Measurements from ENCODE around the gene ZNF503.

The ZNF503 gene

GRCh38 chr10:75353183-75353582 lies 48.4 kb downstream of the ZNF503 start:
- no peak for DNase-seq (ENCODE audit: low spot score)

DNA sequence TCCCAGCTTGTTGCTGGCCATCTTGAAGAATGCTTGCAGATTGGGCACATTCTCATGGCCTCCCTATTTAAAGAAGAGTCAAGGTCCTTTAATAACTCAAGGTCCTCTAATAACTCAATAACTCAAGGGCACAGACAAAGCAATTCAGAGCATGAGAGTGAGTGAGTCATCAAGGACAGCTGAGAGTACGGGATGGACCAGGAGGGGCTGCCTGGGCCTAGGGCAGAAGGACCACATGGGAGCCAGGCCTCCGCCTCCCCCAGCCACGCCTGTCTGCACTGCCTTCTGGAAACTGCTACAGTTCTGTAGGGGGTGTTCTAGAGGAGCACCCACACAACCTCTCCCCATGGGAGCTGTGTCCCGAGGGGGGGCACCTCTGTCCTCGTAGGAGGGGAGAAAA lies 48.9 kb downstream of the ZNF503 start:
- no peak for DNase-seq (ENCODE audit: low spot score)

DNA sequence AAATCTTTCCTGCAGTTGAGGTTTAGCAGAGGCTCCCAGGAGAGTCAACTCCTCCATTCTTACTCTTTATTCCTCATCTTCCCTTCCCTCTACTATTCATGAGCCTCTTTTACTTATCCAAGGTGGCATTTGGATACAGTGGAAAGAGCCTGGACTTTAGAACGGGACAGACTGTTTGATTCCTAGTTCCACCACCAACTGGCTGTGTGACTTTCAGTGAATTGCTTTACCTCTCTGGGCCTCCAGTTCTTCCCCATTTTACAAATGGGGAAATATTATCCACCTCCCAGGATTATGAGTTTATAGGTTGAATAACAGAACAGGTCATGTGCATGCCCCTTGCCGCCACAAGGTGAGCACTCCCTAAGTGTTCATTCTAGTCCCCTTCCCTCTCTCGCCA lies 49.9 kb downstream of the ZNF503 start:
- DNase-seq (ENCODE audit: low spot score) = no peak

DNA sequence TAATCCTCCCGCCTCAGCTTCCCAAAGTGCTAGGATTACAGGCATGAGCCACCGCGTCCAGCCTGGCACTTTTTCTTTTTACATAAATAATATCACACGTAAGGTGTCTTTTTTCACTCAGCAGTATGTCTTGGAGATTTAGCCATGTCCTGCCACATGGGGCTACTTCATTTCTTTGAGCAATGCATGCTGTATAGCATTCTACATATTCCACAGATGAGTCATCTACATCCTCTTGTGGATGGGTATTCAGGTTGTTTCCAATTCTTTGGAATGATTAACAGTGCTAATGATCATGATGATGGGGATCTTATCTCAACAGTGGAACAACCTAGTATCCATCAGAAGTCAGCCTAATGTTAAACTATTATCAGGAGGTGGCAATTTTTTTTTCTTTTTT lies 50.8 kb downstream of the ZNF503 start:
- no peak for DNase-seq (ENCODE audit: low spot score)

Measured in hematopoietic multipotent progenitor cell treated with erythropoietin and hydrocortisone succinate and interleukin-3 and kit ligand, for 17 days (in vitro differentiated cells).